SH-SY5Y (cell line): ENCODE results near the gene AP3S1.

Experiments used
- GATA2 ChIP-seq: IDR thresholded peaks from 2 replicates; pipeline ENCODE4 v1.6.1; 2011; ENCODE audit warnings: mild to moderate bottlenecking, low read depth, low read length
- GATA3 ChIP-seq: IDR thresholded peaks from 2 replicates; pipeline ENCODE4 v1.6.1; 2011; ENCODE audit warnings: low read depth, mild to moderate bottlenecking, low read length, moderate library complexity

The AP3S1 gene

GRCh38 chr5:115815693-115816225, 26.0 kb upstream of the AP3S1 start:
- no peak for TF ChIP-seq GATA2
- TF ChIP-seq GATA3: no peak

- no peak for TF ChIP-seq GATA3
- TF ChIP-seq GATA2: peak; percentile 38
These were observed 25.3 kb upstream of the AP3S1 start, which contains the start of gene CDO1 for GRCh38 chr5:115816226-115817081. CDO1 (minus strand) TSS chr5:115816659; CDS start chr5:115816397, 262 bp downstream.

- no peak for TF ChIP-seq GATA2
These were observed 24.3 kb upstream of the AP3S1 start for GRCh38 chr5:115817386-115817785.

- TF ChIP-seq GATA3: no peak
- no peak for TF ChIP-seq GATA2
These were observed 22.9 kb upstream of the AP3S1 start for GRCh38 chr5:115818821-115819220.

- TF ChIP-seq GATA3 (no peak), GATA2 (no peak)
These were observed 20.9 kb upstream of the AP3S1 start for GRCh38 chr5:115820846-115821245.

GRCh38 chr5:115825948-115826347, 15.8 kb upstream of the AP3S1 start:
- TF ChIP-seq GATA2 (no peak), GATA3 (no peak)

GRCh38 chr5:115829913-115830312, 11.8 kb upstream of the AP3S1 start:
- TF ChIP-seq GATA3 (no peak), GATA2 (no peak)

- no peak for TF ChIP-seq GATA3
- TF ChIP-seq GATA2: no peak
These were observed 10.5 kb upstream of the AP3S1 start for GRCh38 chr5:115831163-115831768.

GRCh38 chr5:115835481-115835880, 6.3 kb upstream of the AP3S1 start:
- TF ChIP-seq GATA2 (no peak), GATA3 (no peak)

GRCh38 chr5:115838885-115839518, 2.7 kb upstream of the AP3S1 start:
- TF ChIP-seq GATA2: no peak
- TF ChIP-seq GATA3: no peak

- TF ChIP-seq GATA3: no peak
- no peak for TF ChIP-seq GATA2
These were observed 862 bp upstream of the AP3S1 start for GRCh38 chr5:115840873-115841272.

- TF ChIP-seq GATA3 (no peak), GATA2 (no peak)
These were observed 577 bp downstream of the AP3S1 start for GRCh38 chr5:115842089-115842935.

- TF ChIP-seq GATA2 (no peak), GATA3 (no peak)
These were observed 1.2 kb downstream of the AP3S1 start for GRCh38 chr5:115842952-115843351.

GRCh38 chr5:115843444-115844130, 1.9 kb downstream of the AP3S1 start:
- TF ChIP-seq GATA2 (no peak), GATA3 (no peak)
